Sciatic nerve (tissue), 2 donors: Measurements from ENCODE around the gene SLC5A11. TPM values are rescaled to one million over a fixed set of nuclear protein-coding genes. Genes with fewer than 3 reads are reported as not detected.

ENCODE experiments used
- ATAC-seq: fragments of 200-7000 bp; cut with Tn5 transposase; one replicate; pipeline ENCODE4 v1.9.1; 2020; ENCODE audit warnings: mild to moderate bottlenecking, moderate library complexity
- DNase-seq: peaks from one replicate; pipeline ENCODE4 v3.0.0-alpha.2; 2020; ENCODE audit warnings: low spot score
- intact Hi-C: fragments of 100-400 bp; cut with DNase I; formaldehyde crosslinking; loops from one replicate; pipeline ENCODE4 v1.14.2; 2022
- total RNA-seq: library from RNA; stranded (reverse); fragmentation: NEBNext Ultra II Directional; extraction: Animal tissue kit (Norgen Biotek cat#: 25700); gene quantifications from one replicate; pipeline ENCODE4 v1.2.1, GENCODE V29; 2021
- donor health status: DM: no; HTN: no; CAD: no.
- donor health status: DM: no; HTN: no; CAD: no.

Gene SLC5A11
- total RNA-seq, 1 donor from 2014 or later, result not detected

DNA sequence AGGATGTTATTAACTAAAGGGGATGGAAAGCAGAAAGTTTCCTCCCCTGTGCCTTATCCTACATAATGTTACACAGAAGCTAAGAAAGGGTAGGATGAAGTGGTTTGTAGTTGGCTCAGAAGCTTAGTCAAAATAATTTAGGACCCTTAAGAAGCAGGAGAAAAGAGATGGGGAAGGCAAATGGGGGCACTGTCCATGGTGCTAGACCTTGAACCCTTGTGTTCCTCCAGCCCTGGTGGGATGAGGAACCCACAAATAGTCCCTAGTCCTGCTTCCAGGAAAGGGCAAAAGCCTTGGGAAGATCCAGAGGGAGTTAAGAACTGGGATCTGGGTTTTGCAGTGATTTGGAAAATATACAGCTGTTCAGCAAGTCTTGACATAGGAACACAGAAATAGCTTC is 54.5 kb downstream of the SLC5A11 start:
- intact Hi-C loops, result no loop called here
- ATAC-seq (no peak), DNase-seq (no peak)

DNA sequence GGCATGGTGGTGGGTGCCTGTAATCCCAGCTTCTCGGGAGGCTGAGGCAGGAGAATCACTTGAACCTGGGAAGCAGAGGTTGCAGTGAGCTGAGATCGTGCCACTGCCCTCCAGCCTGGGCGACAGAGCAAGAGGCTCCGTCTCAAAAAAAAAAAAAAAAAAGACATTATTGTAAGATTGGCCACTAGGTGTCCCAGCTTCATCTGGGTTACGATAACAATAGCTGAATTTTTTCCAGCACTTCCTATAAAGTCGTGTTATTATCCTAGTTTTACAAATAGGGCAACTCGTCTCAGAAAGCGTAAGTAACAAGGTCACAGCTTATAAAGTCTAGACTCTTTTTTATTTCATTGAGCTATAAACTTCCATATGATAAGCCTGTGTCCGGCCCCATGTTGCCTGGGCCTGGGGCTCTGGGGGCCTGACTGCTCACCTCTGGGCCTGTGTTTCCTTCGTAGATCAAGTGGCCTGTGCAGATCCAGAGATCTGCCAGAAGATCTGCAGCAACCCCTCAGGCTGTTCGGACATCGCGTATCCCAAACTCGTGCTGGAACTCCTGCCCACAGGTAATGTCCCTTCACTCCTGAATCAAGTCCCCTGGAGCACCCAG is 60.5 kb downstream of the SLC5A11 start:
- ATAC-seq (no peak), DNase-seq (no peak)
- intact Hi-C loops, result no loop called here

DNA sequence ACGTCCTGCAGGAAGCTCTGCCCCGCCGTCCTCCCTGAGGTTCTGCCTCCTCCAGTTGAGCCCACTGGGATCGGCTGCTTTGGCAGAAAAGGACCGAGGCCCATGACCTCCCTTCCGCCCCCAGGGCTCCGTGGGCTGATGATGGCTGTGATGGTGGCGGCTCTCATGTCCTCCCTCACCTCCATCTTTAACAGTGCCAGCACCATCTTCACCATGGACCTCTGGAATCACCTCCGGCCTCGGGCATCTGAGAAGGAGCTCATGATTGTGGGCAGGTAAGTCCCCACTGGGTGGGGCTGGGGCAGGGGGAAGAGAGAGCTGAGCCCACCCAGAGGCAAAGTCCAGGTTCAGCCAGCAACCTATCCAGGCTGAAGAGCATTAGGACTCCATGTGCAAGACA is 61.1 kb downstream of the SLC5A11 start:
- intact Hi-C loops, result no loop called here
- ATAC-seq, result no peak
- DNase-seq, result no peak

DNA sequence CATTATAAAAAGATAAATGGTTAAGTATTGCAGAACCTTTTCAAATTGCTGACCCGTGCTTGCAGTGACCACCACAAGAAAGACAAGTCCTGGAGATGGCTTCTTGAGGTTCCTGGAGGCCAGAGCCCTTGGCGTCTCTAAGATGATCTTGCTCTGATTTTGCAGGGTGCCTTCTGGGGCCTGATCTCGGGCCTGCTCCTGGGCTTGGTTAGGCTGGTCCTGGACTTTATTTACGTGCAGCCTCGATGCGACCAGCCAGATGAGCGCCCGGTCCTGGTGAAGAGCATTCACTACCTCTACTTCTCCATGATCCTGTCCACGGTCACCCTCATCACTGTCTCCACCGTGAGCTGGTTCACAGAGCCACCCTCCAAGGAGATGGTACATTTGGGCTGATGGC is 63.0 kb downstream of the SLC5A11 start:
- intact Hi-C loops, result no loop called here

DNA sequence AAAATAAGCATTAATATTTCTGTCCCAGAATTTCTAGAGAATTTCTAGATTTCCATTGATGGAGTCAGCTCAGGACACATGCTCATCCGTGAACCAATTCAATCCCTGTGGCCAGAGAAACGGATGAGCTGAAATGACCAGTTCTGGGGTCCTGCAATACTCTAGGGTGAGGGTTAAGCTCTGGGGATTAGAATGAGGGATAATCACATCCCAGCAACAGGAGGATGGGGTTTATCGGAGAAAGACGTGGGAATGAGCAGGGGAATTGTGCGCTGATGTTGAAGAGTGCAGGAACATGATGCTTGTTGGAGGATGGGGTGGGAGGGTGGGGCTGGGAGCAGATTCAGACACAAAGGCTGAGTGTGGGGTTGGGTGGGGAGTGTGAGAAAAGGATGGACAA is 64.1 kb downstream of the SLC5A11 start:
- no peak for DNase-seq
- intact Hi-C loops, result no loop called here
- no peak for ATAC-seq

More for the DNA sequence above, 63.0 kb downstream of the SLC5A11 start:
- no peak for DNase-seq
- ATAC-seq, result no peak

DNA sequence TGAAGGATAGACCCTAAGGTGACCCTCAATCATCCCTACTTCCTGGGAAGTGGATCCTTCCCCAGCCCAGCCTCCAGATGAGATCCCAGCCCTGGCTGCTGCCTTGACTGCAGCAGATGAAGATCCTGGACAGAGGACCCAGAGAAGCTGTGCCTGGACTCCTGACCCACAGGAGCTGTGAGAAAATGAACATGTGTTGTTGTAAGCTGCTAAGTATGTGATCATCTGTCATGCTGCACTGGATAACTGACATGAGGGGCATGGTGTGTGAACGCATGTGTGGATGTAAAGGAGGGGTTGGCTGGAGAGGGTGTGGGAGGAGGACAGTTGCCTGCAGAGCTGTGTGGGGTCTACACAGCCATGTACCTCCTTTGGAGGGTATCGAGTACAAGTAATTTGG is 69.3 kb downstream of the SLC5A11 start:
- intact Hi-C loops, result no loop called here
- ATAC-seq (no peak), DNase-seq (no peak)

DNA sequence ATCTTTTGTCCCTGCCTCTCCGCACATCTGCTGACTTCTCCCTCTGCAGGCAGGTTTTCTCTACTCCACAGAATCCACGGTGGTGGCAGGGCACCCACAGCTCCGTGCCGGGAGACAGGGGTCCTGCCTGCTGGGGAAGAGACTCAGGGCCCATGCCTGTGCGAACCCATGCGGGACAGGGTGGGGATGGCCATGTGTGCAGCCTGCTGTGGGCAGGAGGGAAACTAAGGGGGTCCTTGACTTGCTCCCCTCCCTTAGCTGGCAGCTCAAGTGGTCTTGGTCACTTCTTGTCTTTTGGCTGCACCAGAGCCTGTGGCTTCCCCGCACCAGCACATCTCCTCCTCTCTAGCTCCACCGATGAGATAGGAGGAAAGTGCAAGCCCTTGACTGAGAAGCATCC is 69.8 kb downstream of the SLC5A11 start:
- intact Hi-C loops, result no loop called here
- ATAC-seq (no peak), DNase-seq (no peak)

DNA sequence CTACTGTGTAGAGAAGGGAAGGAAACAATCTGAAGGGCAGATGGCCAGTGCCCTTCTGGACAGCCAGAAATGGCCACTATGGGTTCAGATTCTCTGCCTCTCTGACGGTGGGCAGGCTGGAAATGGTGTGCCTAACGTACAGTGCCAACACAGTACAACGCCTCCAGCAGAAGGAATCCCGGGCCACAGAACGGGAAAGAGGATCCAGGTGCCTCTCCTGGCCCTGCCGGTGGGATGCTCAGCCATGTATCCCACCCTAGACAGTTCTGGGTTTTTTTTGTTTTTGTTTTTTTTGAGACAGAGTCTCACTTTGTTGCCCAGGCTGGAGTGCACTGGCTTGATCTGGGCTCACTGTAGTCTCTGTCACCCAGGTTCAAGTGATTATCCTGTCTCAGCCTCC is 71.5 kb downstream of the SLC5A11 start:
- no peak for DNase-seq
- intact Hi-C loops, result no loop called here
- no peak for ATAC-seq

DNA sequence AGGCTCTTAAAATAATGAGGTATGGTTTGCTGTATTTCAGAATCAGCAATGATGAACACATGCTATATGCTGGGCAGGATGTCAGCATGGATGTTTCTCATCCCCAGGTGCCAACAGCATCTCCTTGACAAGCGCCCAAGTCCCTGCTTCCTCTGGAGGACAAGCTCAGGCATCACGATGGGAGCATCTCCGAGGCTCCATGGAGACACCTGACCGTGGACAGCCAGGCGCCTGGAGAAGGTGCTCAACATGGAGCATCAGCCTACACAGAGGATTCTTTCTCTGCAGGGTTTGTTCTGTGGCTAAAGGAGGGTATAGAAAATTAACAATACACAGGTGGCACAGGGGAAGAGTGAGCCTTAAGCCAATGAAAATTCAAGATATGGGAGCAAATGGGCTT is 72.1 kb downstream of the SLC5A11 start:
- intact Hi-C loops, result no loop called here
- ATAC-seq (no peak), DNase-seq (no peak)

DNA sequence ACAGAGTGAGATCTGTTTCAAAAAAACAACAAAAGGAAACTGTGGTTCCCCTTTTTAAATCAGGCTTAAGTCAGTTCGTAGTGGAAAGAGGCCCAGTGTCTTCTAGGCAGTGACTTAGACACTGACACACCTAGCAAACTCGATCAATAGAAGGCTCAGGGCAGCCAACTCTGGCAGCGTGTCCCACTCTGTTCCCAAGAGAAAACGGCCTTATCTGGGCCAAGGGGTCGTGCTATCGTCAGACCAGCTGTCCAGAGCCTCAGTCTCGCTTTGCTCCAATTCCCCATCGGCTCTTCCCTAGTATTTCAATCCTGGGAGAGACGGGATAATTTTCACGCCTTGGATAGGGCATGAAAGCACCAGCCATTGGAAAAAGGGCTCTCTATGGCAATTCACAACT is 72.9 kb downstream of the SLC5A11 start:
- ATAC-seq, result no peak
- DNase-seq, result no peak
- intact Hi-C loops, result no loop called here

DNA sequence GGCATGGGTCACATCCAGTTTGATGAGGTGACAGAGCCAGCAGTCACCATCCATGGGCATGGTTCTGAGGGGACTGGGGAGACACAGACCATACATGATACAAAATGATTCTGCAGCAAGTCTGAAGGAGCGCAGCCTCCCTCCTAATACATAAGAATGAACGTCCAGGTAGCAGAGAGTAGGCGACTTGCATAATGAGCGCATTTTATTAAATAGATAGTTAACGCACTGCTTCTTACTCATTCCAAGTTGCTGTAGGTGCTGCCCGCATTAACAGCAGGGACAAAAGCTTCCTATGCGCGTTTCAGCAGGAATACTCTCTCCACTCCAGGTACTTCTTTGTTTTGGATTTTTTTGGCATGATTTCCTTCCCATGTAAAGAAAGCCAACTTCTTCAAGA is 73.8 kb downstream of the SLC5A11 start:
- no peak for ATAC-seq
- intact Hi-C loops, result no loop called here
- no peak for DNase-seq

DNA sequence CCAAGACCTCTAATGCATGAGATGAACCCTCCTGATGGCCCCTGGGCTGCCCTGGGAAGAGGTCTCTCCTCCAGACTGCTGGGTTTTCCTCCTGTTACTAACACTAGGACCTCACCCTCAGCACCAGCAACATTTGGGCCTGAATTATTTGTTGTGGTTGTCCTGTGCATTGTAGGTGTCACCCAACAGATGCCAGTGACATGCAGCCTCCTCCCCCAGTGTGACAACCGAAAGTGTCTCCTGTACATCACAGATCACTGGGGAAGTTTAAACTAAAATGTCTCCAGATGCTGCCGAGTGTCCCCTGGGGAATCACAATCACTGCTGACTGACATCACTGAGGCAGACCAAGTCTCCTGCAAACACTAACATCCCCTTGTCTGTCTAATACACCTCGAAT is 74.8 kb downstream of the SLC5A11 start:
- intact Hi-C loops, result no loop called here
- ATAC-seq, result no peak
- DNase-seq, result no peak

DNA sequence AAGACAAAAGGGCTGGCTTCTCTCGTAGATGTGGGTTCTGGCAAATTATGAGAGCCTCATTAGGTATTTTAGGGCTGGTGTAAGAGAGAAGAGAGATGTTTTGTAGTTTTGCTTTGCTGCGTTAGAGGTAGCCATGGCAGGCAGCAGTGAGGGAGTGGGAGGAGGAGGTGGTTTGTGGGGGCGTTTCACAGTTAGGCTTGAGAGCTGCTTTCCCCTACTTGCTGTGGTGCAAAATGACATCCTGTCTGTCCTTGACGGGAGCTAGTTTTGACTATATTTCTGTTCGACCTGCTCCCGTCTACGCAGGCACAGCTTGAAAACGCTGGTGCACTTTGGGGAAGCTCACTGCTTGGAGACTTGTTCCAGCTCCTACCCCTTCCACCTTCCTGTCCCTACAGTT is 75.5 kb downstream of the SLC5A11 start:
- DNase-seq (no peak), ATAC-seq (no peak)

DNA sequence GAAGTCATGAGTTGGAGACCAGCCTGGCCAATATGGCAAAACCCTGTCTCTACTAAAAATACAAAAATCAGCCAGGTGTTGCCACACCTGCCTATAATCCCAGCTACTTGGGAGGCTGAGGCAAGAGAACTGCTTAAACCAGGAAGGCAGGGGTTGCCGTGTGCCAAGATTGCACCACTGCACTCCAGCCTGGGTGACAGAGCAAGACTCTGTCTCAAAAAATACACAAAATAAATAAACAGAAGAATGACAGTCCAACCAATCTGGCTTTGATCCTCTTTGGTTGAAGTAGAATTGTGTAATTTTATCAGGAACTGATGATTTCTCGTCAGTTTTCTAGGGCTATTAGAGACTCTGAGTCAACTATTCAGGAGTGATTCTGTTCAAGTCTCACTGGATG is 79.4 kb downstream of the SLC5A11 start:
- DNase-seq (no peak), ATAC-seq (no peak)
- intact Hi-C loops, result no loop called here

More for the DNA sequence above, 75.5 kb downstream of the SLC5A11 start:
- intact Hi-C loops, result no loop called here

DNA sequence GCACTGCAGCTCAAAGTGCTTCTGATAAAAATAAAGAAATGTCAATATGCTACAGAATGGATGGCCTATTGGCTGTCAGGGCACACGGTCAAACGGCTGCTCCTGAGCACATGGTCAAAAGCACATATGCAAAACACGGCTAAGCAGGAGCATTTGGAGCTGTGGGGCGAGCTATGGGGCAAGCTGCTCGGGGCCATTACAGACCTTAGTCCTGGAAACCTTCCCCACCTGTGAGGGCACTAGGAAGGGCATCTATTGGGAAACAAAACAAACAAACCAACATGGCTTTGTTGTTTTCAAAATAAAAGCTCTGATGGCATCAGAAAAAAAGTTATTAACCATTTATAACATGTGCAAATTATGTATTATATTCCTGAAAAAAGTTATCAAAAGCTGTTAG is 83.6 kb downstream of the SLC5A11 start:
- no peak for ATAC-seq
- intact Hi-C loops, result no loop called here
- no peak for DNase-seq

DNA sequence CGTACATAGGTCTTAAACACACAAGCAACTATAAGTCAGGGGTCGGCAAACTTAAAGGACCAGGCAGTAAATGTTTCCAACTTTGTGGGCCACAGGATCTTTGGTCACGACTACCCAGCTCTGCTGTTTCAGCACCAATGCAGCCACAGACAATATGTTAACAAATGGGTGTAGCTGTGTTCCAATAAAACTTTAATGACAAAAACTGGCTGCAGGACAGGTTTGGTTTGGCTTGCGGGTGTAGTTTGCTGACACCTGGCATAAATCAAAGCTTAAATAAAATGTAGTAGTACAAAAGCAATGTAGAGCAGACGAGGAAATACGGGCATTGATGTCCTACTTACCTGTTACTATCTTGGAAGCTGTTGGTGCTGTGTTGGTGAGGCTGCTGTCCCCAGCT is 84.7 kb downstream of the SLC5A11 start:
- ATAC-seq (no peak), DNase-seq (no peak)
- intact Hi-C loops, result no loop called here

DNA sequence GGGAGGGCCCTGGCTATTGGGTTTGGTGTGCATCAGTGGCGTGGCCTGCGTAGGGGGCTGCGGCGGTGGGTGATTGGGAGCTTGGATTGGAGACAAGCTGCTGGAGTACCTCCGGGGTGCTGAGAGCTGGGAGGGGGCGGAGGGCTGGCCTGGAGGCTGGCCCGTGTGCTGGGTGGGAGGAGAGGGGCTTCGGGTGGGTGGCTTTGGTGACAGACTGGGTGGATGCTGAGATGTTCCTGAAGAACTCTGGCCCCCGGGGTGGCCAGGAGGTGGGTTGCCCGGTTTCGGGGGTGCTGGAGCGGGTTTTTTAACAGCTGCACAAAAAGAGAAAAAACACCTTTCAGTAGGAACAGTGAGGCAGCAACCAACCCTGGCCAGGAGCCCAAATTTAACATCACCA is 85.3 kb downstream of the SLC5A11 start:
- intact Hi-C loops, result no loop called here
- no peak for ATAC-seq
- no peak for DNase-seq

DNA sequence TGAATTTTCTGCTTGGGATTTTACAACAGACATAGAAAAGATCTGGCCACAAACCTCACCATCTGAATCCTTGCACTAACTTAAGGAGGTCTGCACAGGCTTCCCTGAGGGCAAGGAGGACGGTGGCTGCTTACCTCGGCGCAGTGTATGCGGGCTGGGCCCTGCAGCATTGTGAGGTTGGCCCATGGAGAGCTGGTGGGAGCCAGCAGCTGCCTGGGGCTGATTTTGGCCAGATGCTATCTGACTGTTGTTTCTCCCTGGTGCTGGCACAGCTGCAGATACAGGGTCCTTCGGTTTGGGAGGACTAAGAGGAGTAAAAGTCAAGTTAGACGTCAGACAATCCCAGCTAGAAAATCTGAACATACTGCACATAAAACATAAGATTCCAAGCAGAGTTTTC is 89.6 kb downstream of the SLC5A11 start:
- intact Hi-C loops, result no loop called here
- no peak for DNase-seq

DNA sequence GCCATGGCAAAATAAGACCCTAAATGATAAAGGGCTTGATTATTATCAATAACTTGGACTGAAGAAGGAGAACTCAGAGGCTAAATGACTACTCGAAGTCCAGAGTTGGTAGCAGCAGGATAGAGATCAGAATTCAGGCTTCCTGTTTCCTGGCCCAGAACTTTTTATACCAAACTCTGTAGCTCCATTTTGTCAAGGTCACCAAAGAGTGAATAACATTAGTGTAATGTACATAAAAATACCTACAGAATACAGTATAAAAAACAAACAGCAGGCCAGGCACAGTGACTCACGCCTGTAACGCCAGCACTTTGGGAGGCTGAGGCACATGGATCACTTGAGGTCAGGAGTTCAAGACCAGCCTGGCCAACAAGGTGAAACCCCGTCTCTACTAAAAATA is 90.4 kb downstream of the SLC5A11 start:
- intact Hi-C loops, result no loop called here
- DNase-seq (no peak), ATAC-seq (no peak)

More for the DNA sequence above, 89.6 kb downstream of the SLC5A11 start:
- no peak for ATAC-seq

DNA sequence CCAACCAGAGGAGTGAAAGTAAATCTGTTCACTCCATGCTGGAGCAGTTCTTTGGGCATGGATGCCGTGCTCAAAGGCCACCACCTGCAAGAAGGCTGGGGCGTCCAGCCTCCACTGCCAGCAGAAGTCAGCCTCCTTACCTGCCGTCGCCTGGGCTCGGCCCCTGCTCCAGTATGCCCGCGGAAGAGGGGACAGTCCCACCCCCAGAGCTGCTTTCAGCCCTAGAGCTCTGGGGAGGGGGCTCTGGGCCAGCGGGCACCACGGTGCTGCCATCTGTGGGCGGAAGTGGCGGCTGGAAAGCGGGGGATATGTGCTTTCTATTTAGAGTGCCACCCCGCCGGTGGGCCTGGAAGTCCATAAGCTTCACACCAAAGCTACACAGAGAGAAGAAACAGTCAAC is 93.5 kb downstream of the SLC5A11 start:
- intact Hi-C loops, result no loop called here
- DNase-seq, result no peak
- ATAC-seq, result no peak

DNA sequence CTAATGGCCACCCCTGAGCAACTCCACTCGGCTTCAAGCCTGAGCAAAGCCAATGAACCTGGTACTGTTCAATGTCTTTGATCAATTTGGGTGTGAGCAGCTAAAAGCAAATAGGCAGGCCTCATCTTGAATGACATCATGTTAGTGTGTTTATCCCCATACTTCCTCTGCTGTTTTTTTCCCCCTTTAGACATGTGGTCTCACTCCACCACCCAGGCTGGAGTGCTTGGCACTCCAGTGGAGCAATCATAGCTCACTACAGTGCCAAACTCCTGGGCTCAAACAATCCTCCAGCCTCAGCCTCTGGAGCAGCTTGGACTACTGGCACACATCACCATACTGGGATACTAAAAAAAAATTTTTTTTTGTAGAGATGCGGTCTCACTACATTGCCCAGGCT is 94.0 kb downstream of the SLC5A11 start:
- DNase-seq (no peak), ATAC-seq (no peak)
- intact Hi-C loops, result no loop called here

DNA sequence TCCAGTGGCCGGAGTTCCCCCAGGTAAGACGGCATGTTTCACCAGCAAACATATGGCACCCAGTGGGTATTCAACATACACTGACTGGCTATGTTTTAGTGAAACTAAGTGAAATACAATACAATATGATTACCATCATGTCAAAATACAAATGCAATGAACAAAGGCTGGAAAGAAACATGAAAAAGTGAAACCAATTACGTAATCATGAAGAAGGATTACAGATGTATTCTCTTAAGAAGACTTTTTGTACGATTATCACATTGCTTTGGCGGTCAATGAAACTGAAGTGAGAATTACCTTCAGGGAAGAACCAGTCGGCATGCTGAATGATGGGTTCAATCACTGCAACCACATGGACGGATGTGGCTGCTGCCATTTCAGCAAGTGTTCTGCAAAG is 97.7 kb downstream of the SLC5A11 start:
- ATAC-seq (no peak), DNase-seq (no peak)
- intact Hi-C loops, result no loop called here
